OCI-LY7 (cell line): ENCODE data around the gene TRABD2B. TPM values are rescaled to one million over a fixed set of nuclear protein-coding genes. Genes with fewer than 3 reads are reported as not detected.

ENCODE experiments used
- BruUV-seq: library from RNA; stranded (reverse); fragments of 400-500 nt; replicated peaks from 2 replicates; lab custom pipeline; 2021; lab: Mats Ljungman, UMichigan
- CTCF ChIA-PET: fragments of 300-600 bp; sonication (Branson Sonifier 250); formaldehyde crosslinking; loops from one replicate; lab custom pipeline; 2022; ENCODE audit warnings: antibody characterized with exemption; ENCODE audit not compliant: unreplicated experiment; lab: Charles Lee
- POLR2A ChIA-PET: fragments of 300-600 bp; sonication (Branson Sonifier 250); formaldehyde crosslinking; loops from one replicate; lab custom pipeline; 2022; ENCODE audit warnings: antibody characterized with exemption; lab: Charles Lee
- DNase-seq: peaks from one replicate; pipeline ENCODE4 v3.0.0-alpha.2; 2015; ENCODE audit warnings: low spot score
- H2AFZ ChIP-seq: fragments of 200-600 bp; sonication (generic), shearing (Covaris generic); 2 replicates; pipeline ENCODE4 v1.6.1; 2014; ENCODE audit warnings: mild to moderate bottlenecking, antibody characterized with exemption, low read length, moderate library complexity
- H3K27ac ChIP-seq: fragments of 200-600 bp; sonication (generic); 2 replicates; pipeline ENCODE4 v1.5.1; 2014; ENCODE audit warnings: mixed run types, low read depth, mild to moderate bottlenecking, moderate library complexity, low read length, inconsistent platforms; ENCODE audit not compliant: poor library complexity, severe bottlenecking
- H3K36me3 ChIP-seq: fragments of 200-600 bp; sonication (generic); 2 replicates; pipeline ENCODE4 v1.6.1; 2014; ENCODE audit warnings: mild to moderate bottlenecking, antibody characterized with exemption, low read length, moderate library complexity, mixed read lengths; ENCODE audit not compliant: insufficient read depth
- H3K4me1 ChIP-seq: fragments of 200-600 bp; sonication (generic); 2 replicates; pipeline ENCODE4 v1.5.1; 2014; ENCODE audit warnings: mild to moderate bottlenecking, low read length; ENCODE audit not compliant: insufficient read depth, poor library complexity, severe bottlenecking
- H3K4me2 ChIP-seq: fragments of 200-600 bp; sonication (generic); 2 replicates; pipeline ENCODE4 v1.6.1; 2014; ENCODE audit warnings: mild to moderate bottlenecking, low read length
- H3K4me3 ChIP-seq: fragments of 200-600 bp; sonication (generic); 2 replicates; pipeline ENCODE4 v1.5.1; 2014; ENCODE audit warnings: mild to moderate bottlenecking, low read depth, low read length; ENCODE audit not compliant: poor library complexity, severe bottlenecking
- H3K79me2 ChIP-seq: fragments of 200-600 bp; sonication (generic); 2 replicates; pipeline ENCODE4 v1.6.1; 2016; ENCODE audit warnings: low read depth, mild to moderate bottlenecking, low read length, moderate library complexity, mixed read lengths; ENCODE audit not compliant: insufficient read depth
- H3K9me2 ChIP-seq: fragments of 200-600 bp; sonication (generic); 2 replicates; pipeline ENCODE4 v1.6.1; 2016; ENCODE audit warnings: mild to moderate bottlenecking, low read length, mixed read lengths; ENCODE audit not compliant: insufficient read depth
- H3K9me3 ChIP-seq: fragments of 200-600 bp; sonication (generic); 2 replicates; pipeline ENCODE4 v1.6.1; 2014; ENCODE audit warnings: mild to moderate bottlenecking, mixed run types, low read length, mixed read lengths
- H4K20me1 ChIP-seq: fragments of 200-600 bp; sonication (generic); 2 replicates; pipeline ENCODE4 v1.6.1; 2014; ENCODE audit warnings: mild to moderate bottlenecking, antibody characterized with exemption, low read length, moderate library complexity, mixed read lengths; ENCODE audit not compliant: insufficient read depth
- EZH2phosphoT487 ChIP-seq: fragments of 200-600 bp; sonication (generic); IDR thresholded peaks from 2 replicates; pipeline ENCODE4 v1.6.1; 2018; ENCODE audit warnings: low read depth, borderline replicate concordance, mild to moderate bottlenecking, mixed run types, antibody characterized with exemption, low read length, moderate library complexity, mixed read lengths
- intact Hi-C: fragments of 100-400 bp; cut with micrococcal nuclease; formaldehyde crosslinking; loops from one replicate; pipeline ENCODE4 v1.10.0; 2022; ENCODE audit not compliant: unreplicated experiment
- total RNA-seq, 2 experiments: library from RNA; depleted of rRNA in 1 of 2; stranded (reverse); fragments of >200 nt in 1 of 2; shearing (Covaris generic) in 1 of 2; gene quantifications; 2 replicates each; pipeline ENCODE4 v1.2.3, GENCODE V29; 2014 to 2022
- TF ChIP-seq, protein P1 (sequence below): fragments of 200-600 bp; sonication (generic); conservative IDR thresholded peaks from 2 replicates; pipeline ENCODE4 v1.5.1; 2014; ENCODE audit warnings: mild to moderate bottlenecking, antibody characterized with exemption, low read length, moderate library complexity, mixed read lengths

The TRABD2B gene
- total RNA-seq, 2 experiments from 2014 or later: not detected

DNA sequence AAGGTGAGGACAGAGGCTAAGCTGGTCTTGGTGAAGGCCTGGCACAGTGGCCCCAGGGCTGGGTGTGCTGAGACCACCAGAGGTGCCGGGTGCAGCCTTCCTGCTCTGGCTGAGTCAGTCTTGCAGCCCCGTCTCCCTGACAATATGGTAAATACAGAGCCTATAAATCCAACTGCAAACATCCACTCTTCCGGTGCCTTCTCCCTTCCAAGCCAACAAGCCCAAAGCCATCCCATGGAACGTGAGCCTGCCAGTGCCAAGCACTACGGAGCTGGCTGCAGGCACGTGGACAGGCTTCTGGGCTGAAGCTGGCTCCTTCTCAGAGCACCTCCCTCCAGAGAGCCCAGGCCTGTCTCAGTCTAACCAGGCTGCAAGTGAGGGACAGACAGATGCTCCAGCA is 70.0 kb downstream of the TRABD2B start:
- no peak overlapping the region for H3K4me2 ChIP-seq
- BruUV-seq: no TSS peak
- no peak overlapping the region for H2AFZ ChIP-seq
- H3K36me3 ChIP-seq: no peaks in the 10 kb centered on the region
- H3K9me3 ChIP-seq: no peaks in the 10 kb centered on the region
- H3K4me1 ChIP-seq: no peaks in the 10 kb centered on the region
- intact Hi-C loops: no loop called here
- POLR2A ChIA-PET: no interaction called here
- DNase-seq: no peak
- H4K20me1 ChIP-seq: no peaks in the 10 kb centered on the region
- CTCF ChIA-PET: no interaction called here
- no peak overlapping the region for H3K4me3 ChIP-seq
- no peak overlapping the region for H3K27ac ChIP-seq
- H3K79me2 ChIP-seq: no peaks in the 10 kb centered on the region
- TF ChIP-seq EZH2phosphoT487: no peak
- TF ChIP-seq, protein P1, sequence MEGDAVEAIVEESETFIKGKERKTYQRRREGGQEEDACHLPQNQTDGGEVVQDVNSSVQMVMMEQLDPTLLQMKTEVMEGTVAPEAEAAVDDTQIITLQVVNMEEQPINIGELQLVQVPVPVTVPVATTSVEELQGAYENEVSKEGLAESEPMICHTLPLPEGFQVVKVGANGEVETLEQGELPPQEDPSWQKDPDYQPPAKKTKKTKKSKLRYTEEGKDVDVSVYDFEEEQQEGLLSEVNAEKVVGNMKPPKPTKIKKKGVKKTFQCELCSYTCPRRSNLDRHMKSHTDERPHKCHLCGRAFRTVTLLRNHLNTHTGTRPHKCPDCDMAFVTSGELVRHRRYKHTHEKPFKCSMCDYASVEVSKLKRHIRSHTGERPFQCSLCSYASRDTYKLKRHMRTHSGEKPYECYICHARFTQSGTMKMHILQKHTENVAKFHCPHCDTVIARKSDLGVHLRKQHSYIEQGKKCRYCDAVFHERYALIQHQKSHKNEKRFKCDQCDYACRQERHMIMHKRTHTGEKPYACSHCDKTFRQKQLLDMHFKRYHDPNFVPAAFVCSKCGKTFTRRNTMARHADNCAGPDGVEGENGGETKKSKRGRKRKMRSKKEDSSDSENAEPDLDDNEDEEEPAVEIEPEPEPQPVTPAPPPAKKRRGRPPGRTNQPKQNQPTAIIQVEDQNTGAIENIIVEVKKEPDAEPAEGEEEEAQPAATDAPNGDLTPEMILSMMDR: no peak
- H3K9me2 ChIP-seq: no peaks in the 10 kb centered on the region

DNA sequence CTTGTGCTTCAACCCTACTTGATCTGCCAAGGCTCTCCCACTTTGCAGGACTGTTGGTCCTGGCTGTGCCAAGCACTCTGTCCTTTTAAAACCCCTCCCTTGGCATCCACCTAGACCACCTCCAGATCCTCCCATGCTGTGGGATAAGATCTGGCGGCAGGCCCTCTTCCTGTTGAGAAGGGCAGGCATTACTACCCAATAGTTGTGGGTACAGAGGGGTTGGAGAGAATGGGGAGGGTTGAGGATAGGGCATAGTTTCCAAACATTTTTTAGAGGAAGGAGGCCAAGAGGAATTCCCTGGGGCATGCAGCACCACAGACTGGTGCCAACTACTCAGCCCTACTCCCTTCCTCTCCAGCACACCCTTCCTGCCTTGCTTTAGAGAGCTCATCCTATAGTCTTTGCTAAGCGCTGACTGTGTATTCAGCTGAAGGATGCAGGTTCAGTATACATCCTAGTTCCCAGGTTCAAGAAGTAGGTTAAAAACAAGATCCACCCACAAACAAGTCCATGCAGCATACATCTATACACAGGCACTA is 70.7 kb downstream of the TRABD2B start:
- ChIA-PET POLR2A (no interaction called here), CTCF (no interaction called here)
- Histone ChIP-seq H3K36me3 (no peaks in the 10 kb centered on the region), H3K79me2 (no peaks in the 10 kb centered on the region), H3K9me3 (no peaks in the 10 kb centered on the region), H3K27ac (no peak overlapping the region), H2AFZ (no peak overlapping the region), H3K9me2 (no peaks in the 10 kb centered on the region), H4K20me1 (no peaks in the 10 kb centered on the region), H3K4me2 (no peak overlapping the region), H3K4me1 (no peaks in the 10 kb centered on the region), H3K4me3 (no peak overlapping the region)
- intact Hi-C loops: no loop called here
- TF ChIP-seq, protein P1: no peak
- no peak for TF ChIP-seq EZH2phosphoT487
- no TSS peak for BruUV-seq
- no peak for DNase-seq

DNA sequence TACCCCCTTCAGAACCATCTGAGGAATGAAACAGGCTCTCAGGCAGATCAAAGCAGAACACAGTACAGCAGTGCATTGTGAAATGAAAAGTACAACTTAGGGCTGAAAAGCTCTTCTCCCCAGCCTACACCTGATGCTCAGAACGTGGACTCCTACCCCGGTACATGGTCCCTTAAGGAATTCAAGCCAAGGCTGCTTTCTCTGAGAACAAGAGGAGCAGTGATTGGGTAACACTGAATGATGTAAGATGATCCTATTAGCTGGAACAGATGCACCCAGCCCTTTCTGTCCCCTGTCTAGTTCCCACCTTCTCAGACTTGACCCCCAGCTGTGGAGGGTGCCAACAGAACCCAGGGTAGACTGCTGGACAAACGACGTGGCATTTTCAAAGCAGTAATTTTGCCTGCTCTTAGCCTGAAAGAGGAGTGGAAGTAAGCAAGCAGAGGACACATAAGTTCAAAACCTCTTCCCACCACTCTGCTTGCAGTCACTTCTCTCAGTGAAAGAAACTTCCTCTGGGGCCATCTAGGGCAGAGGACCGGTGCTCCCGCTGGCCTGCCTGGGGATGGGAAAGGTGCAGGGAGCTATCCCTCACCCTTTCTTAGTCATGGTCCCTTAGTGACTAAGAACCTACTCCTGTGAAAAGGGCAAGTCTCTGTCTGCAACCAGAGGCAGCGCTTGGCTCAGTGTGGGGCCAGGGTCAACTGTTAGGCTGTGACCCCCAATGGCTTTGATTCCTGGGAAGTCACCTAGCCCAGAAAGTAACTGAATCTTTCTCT is 72.7 kb downstream of the TRABD2B start:
- TF ChIP-seq EZH2phosphoT487: no peak
- TF ChIP-seq, protein P1: no peak
- Histone ChIP-seq H3K9me3 (no peaks in the 10 kb centered on the region), H3K4me1 (no peaks in the 10 kb centered on the region), H3K79me2 (no peaks in the 10 kb centered on the region), H4K20me1 (no peaks in the 10 kb centered on the region), H3K27ac (no peak overlapping the region), H3K9me2 (no peaks in the 10 kb centered on the region), H3K36me3 (no peaks in the 10 kb centered on the region), H2AFZ (no peak overlapping the region), H3K4me2 (no peak overlapping the region), H3K4me3 (no peak overlapping the region)
- no peak for DNase-seq
- CTCF ChIA-PET: no interaction called here
- no TSS peak for BruUV-seq
- POLR2A ChIA-PET: interaction anchor here (0.5 kb wide), 1 partner anchor 907 kb away, joined by 4 read pairs; no protein-coding TSS in a partner anchor
- intact Hi-C loops: no loop called here
